HG03521 (cell line): ENCODE results near the gene KCNH1.

Experiments used
- ATAC-seq: cut with Tn5 transposase; IDR thresholded peaks from one replicate; pipeline ENCODE4 v1.9.1; 2021; ENCODE audit warnings: mild to moderate bottlenecking, moderate library complexity; ENCODE audit not compliant: unreplicated experiment

The KCNH1 gene

GRCh38 chr1:210728437-210729149 lies 405.4 kb downstream of the KCNH1 start:
- no peak for ATAC-seq

- no peak for ATAC-seq
Observed at GRCh38 chr1:210727709-210728108, 406.2 kb downstream of the KCNH1 start.

GRCh38 chr1:210726621-210727020 lies 407.3 kb downstream of the KCNH1 start:
- ATAC-seq: no peak

GRCh38 chr1:210724768-210725167 lies 409.2 kb downstream of the KCNH1 start:
- no peak for ATAC-seq

GRCh38 chr1:210723646-210724045 lies 410.3 kb downstream of the KCNH1 start:
- no peak for ATAC-seq

GRCh38 chr1:210722410-210723081 lies 411.4 kb downstream of the KCNH1 start:
- no peak for ATAC-seq

- ATAC-seq: no peak
Observed at GRCh38 chr1:210715072-210715471, 418.9 kb downstream of the KCNH1 start.

GRCh38 chr1:210711825-210712612 lies 421.9 kb downstream of the KCNH1 start:
- no peak for ATAC-seq

GRCh38 chr1:210709701-210710100 lies 424.2 kb downstream of the KCNH1 start:
- ATAC-seq: no peak

GRCh38 chr1:210707300-210708240 lies 426.4 kb downstream of the KCNH1 start:
- ATAC-seq: no peak

- no peak for ATAC-seq
Observed at GRCh38 chr1:210706246-210706645, 427.7 kb downstream of the KCNH1 start.

- no peak for ATAC-seq
Observed at GRCh38 chr1:210705086-210705485, 428.9 kb downstream of the KCNH1 start.

GRCh38 chr1:210703593-210703992 lies 430.4 kb downstream of the KCNH1 start:
- no peak for ATAC-seq

- no peak for ATAC-seq
Observed at GRCh38 chr1:210702506-210702905, 431.4 kb downstream of the KCNH1 start.

- ATAC-seq: no peak
Observed at GRCh38 chr1:210700511-210700910, 433.4 kb downstream of the KCNH1 start.

GRCh38 chr1:210700083-210700482 lies 433.9 kb downstream of the KCNH1 start:
- ATAC-seq: no peak

GRCh38 chr1:210698661-210699060 lies 435.3 kb downstream of the KCNH1 start:
- no peak for ATAC-seq

GRCh38 chr1:210697185-210697584 lies 436.8 kb downstream of the KCNH1 start:
- ATAC-seq: no peak

- ATAC-seq: peak; percentile 97
Observed at GRCh38 chr1:210696709-210697108, 437.2 kb downstream of the KCNH1 start.

- no peak for ATAC-seq
Observed at GRCh38 chr1:210695026-210695425, 438.9 kb downstream of the KCNH1 start.

GRCh38 chr1:210692796-210693195 lies 441.2 kb downstream of the KCNH1 start:
- ATAC-seq: peak; percentile 40
